CD14-positive monocyte (primary cell): ENCODE data around the gene CENPQ. TPM values are rescaled to one million over a fixed set of nuclear protein-coding genes. Genes with fewer than 3 reads are reported as not detected.

Source experiments
- DNase-seq, 3 donors: peaks; one replicate each; pipeline ENCODE4 v3.0.0-alpha.2; 2011 to 2022
- H2AFZ ChIP-seq: 2 replicates; pipeline ENCODE4 v1.6.0; 2012; ENCODE audit warnings: mild to moderate bottlenecking, low read depth, low read length, inconsistent platforms; ENCODE audit not compliant: insufficient read depth, poor library complexity, severe bottlenecking
- H3K27ac ChIP-seq, 2 donors: 1 replicate in 1 of 2; 2 replicates in 1 of 2; pipeline ENCODE4 v1.5.1; 2012 to 2013; ENCODE audit warnings: low read length in 2 of 2, control low read depth in 1 of 2, inconsistent platforms in 1 of 2, low read depth in 1 of 2, mild to moderate bottlenecking in 1 of 2
- H3K27me3 ChIP-seq, 2 donors: one replicate each; pipeline versions ENCODE4 v1.6.0 to v1.6.1; 2011 to 2013; ENCODE audit warnings: low read length in 2 of 2; ENCODE audit not compliant: control insufficient read depth in 2 of 2, insufficient read depth in 2 of 2
- H3K36me3 ChIP-seq, 2 donors: replicated peaks in 1 of 2; 1 replicate in 1 of 2; 2 replicates in 1 of 2; pipeline versions ENCODE4 v1.5.1 to v1.6.1; 2012 to 2013; ENCODE audit warnings: low read length in 2 of 2, control low read depth in 1 of 2, inconsistent platforms in 1 of 2, mild to moderate bottlenecking in 1 of 2; ENCODE audit not compliant: insufficient read depth in 2 of 2, control insufficient read depth in 1 of 2
- H3K4me1 ChIP-seq, 2 donors: 1 replicate in 1 of 2; 2 replicates in 1 of 2; pipeline versions ENCODE4 v1.5.1 to v1.6.1; 2012 to 2013; ENCODE audit warnings: low read length in 2 of 2, control low read depth in 1 of 2, inconsistent platforms in 1 of 2, mild to moderate bottlenecking in 1 of 2, moderate library complexity in 1 of 2; ENCODE audit not compliant: insufficient read depth in 2 of 2, control insufficient read depth in 1 of 2
- H3K4me2 ChIP-seq: replicated peaks from 2 replicates; pipeline ENCODE3; 2012; ENCODE audit warnings: low read length, moderate library complexity, mild to moderate bottlenecking; ENCODE audit not compliant: poor library complexity, severe bottlenecking; ENCODE audit errors: extremely low read depth
- H3K4me3 ChIP-seq, 3 experiments: fragments of 200-600 bp in 1 of 3; sonication (generic) in 1 of 3; replicated peaks in 1 of 3; 1 replicate in 2 of 3; 2 replicates in 1 of 3; pipeline ENCODE4 v1.5.1; 2011 to 2013; ENCODE audit warnings: low read length in 3 of 3, mild to moderate bottlenecking in 3 of 3, control low read depth in 2 of 3, low read depth in 2 of 3, inconsistent platforms in 1 of 3, moderate library complexity in 1 of 3
- H3K79me2 ChIP-seq: 2 replicates; pipeline ENCODE4 v1.6.0; 2012; ENCODE audit warnings: mild to moderate bottlenecking, control low read depth, inconsistent platforms, low read length, moderate library complexity; ENCODE audit not compliant: insufficient read depth
- H3K9ac ChIP-seq: 2 replicates; pipeline ENCODE4 v1.6.0; 2017; ENCODE audit warnings: low read length, mild to moderate bottlenecking; ENCODE audit not compliant: insufficient read depth, poor library complexity, severe bottlenecking
- H3K9me3 ChIP-seq, 2 donors: replicated peaks in 1 of 2; 1 replicate in 1 of 2; 2 replicates in 1 of 2; pipeline versions ENCODE4 v1.5.1 to v1.6.1; 2012 to 2013; ENCODE audit warnings: low read length in 2 of 2, control low read depth in 1 of 2; ENCODE audit not compliant: control insufficient read depth in 1 of 2, insufficient read depth in 1 of 2
- H4K20me1 ChIP-seq: 2 replicates; pipeline ENCODE4 v1.6.0; 2012; ENCODE audit warnings: mild to moderate bottlenecking, low read length, control low read depth, moderate library complexity; ENCODE audit not compliant: insufficient read depth
- H3K27ac Mint-ChIP-seq, 7 donors: one replicate each; pipeline ENCODE4 v1.8.0; 2020; ENCODE audit warnings: mild to moderate bottlenecking in 7 of 7, mixed read lengths in 7 of 7, moderate library complexity in 6 of 7, inconsistent platforms in 2 of 7
- H3K27me3 Mint-ChIP-seq, 3 donors: one replicate each; pipeline ENCODE4 v1.8.0; 2021 to 2022; ENCODE audit warnings: low read depth in 3 of 3, mild to moderate bottlenecking in 3 of 3, mixed read lengths in 3 of 3, moderate library complexity in 3 of 3, inconsistent platforms in 1 of 3
- H3K36me3 Mint-ChIP-seq, 2 donors: one replicate each; pipeline ENCODE4 v1.8.0; 2020; ENCODE audit warnings: mixed read lengths in 2 of 2, inconsistent platforms in 1 of 2, mild to moderate bottlenecking in 1 of 2
- H3K4me1 Mint-ChIP-seq: one replicate; pipeline ENCODE4 v1.8.0; 2020; ENCODE audit warnings: mild to moderate bottlenecking, mixed read lengths
- H3K4me3 Mint-ChIP-seq, 2 donors: one replicate each; pipeline ENCODE4 v1.8.0; 2020; ENCODE audit warnings: mild to moderate bottlenecking in 2 of 2, mixed read lengths in 2 of 2, moderate library complexity in 1 of 2
- H3K9me3 Mint-ChIP-seq, 7 donors: one replicate each; pipeline ENCODE4 v1.8.0; 2020 to 2022; ENCODE audit warnings: mixed read lengths in 7 of 7, mild to moderate bottlenecking in 6 of 7, moderate library complexity in 6 of 7, inconsistent platforms in 2 of 7
- WGBS: methylation state at CpG from one replicate; pipeline ENCODE4 v1.1.5; 2013; ENCODE audit warnings: missing lambda C conversion rate; ENCODE audit not compliant: insufficient coverage; 5-methylcytosine and 5-hydroxymethylcytosine counted together
- intact Hi-C, 2 donors: fragments of 100-400 bp; cut with micrococcal nuclease; formaldehyde crosslinking; loops; one replicate each; pipeline versions ENCODE4 v1.15.0 to v1.15.1; 2023
- polyA plus RNA-seq, 3 donors: library from polyadenylated mRNA; depleted of rRNA in 1 of 3; unstranded in 2 of 3; stranded (reverse) in 1 of 3; fragments of 300-500 nt in 2 of 3; fragments of >200 nt in 1 of 3; fragmentation: Illumina TruSeq in 2 of 3; gene quantifications; 1 replicate in 2 of 3; 2 replicates in 1 of 3; pipeline ENCODE4 v1.2.3, GENCODE V29; 2012 to 2021
- TF ChIP-seq, protein P1 (sequence below): fragments of 200-600 bp; IDR thresholded peaks from one replicate; pipeline ENCODE4 v1.8.0; 2022; ENCODE audit warnings: antibody characterized with exemption, mild to moderate bottlenecking

CENPQ gene
- polyA plus RNA-seq, 3 donors: 0.87 to 3.3 (median 3.0) TPM

DNA sequence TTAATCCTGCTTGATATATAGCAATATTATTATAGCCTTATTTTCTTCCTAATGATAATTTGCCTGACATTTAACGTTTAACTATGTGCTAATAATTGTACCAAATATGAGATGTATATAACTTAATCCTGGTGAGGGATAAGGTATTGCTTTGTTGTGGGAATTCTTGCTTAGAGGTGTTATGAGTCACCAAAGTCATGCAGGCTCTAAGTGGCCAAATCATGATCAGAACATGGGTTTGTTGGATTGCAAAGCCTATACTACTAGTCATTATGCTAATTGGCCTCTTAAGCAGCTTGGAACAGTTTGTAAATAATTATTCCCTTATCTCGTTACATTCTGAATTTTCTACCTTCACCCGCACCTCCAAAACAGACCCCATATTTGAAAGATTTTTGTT is 65.4 kb downstream of the CENPQ start:
- H3K9ac ChIP-seq: no peak overlapping the region
- Mint-ChIP-seq H3K4me3 (no peak overlapping the region), H3K4me1 (peaks cover 2% of the 10 kb centered on the region), H3K27me3 (peaks cover 1 to 4% (median 2%) of the 10 kb centered on the region in 3 donors), H3K9me3 (no peaks in the 10 kb centered on the region), H3K36me3 (no peaks in the 10 kb centered on the region), H3K27ac (no peak overlapping the region)
- H3K4me2 ChIP-seq: no peak overlapping the region
- H2AFZ ChIP-seq: no peak overlapping the region
- TF ChIP-seq, protein P1, sequence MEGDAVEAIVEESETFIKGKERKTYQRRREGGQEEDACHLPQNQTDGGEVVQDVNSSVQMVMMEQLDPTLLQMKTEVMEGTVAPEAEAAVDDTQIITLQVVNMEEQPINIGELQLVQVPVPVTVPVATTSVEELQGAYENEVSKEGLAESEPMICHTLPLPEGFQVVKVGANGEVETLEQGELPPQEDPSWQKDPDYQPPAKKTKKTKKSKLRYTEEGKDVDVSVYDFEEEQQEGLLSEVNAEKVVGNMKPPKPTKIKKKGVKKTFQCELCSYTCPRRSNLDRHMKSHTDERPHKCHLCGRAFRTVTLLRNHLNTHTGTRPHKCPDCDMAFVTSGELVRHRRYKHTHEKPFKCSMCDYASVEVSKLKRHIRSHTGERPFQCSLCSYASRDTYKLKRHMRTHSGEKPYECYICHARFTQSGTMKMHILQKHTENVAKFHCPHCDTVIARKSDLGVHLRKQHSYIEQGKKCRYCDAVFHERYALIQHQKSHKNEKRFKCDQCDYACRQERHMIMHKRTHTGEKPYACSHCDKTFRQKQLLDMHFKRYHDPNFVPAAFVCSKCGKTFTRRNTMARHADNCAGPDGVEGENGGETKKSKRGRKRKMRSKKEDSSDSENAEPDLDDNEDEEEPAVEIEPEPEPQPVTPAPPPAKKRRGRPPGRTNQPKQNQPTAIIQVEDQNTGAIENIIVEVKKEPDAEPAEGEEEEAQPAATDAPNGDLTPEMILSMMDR: no peak
- H3K36me3 ChIP-seq: no peaks in the 10 kb centered on the region
- H3K79me2 ChIP-seq: no peaks in the 10 kb centered on the region
- H3K9me3 ChIP-seq: no peaks in the 10 kb centered on the region
- intact Hi-C loops: no loop called here
- DNase-seq: no peak
- no CpG with 5 or more reads among the region's 3 CpGs for WGBS
- H3K27me3 ChIP-seq: no peaks in the 10 kb centered on the region
- H3K4me1 ChIP-seq: no peaks in the 10 kb centered on the region
- no peaks in the 10 kb centered on the region for H4K20me1 ChIP-seq
- H3K27ac ChIP-seq: no peak overlapping the region
- no peak overlapping the region for H3K4me3 ChIP-seq

DNA sequence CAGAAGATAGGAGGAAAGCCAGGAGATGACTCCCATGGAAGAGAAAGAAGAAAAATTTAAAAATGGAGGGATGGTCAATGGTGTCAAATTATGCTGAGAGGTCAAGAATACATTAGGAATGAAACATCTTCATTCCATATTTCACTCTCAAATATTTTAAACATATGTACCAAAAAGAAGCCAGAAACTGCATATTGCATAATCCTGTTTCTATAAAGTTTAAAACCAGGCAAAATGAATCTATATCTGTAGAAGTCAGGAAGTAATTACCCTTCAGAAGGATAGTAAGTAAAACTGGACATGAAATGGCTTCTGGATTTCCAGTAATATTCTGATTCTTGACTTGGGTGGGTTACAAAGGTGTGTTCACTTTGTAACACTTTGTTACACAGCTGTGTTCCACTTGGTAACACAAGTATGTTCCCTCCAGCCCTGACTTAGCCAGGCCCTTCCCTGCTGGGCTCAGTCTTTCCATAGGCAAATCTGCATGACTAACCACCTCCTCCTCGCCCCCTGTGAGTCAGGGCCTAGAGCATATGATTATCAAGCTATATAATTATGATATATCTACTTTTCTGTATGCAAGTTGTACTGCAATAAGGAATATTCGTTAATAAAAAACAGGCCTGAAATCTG is 67.1 kb downstream of the CENPQ start:
- H3K4me1 ChIP-seq: no peaks in the 10 kb centered on the region
- TF ChIP-seq, protein P1: no peak
- no peaks in the 10 kb centered on the region for H3K9me3 ChIP-seq
- Mint-ChIP-seq H3K36me3 (no peaks in the 10 kb centered on the region), H3K4me1 (peaks cover 2% of the 10 kb centered on the region), H3K9me3 (no peaks in the 10 kb centered on the region), H3K4me3 (no peak overlapping the region), H3K27me3 (peaks cover 1 to 6% (median 2%) of the 10 kb centered on the region in 3 donors), H3K27ac (no peak overlapping the region)
- no peak overlapping the region for H3K4me3 ChIP-seq
- intact Hi-C loops: loop anchor here in 1 of 2 donors (5.0 kb wide), 1 partner anchor 322 kb away; no protein-coding TSS in a partner anchor
- H3K36me3 ChIP-seq: no peaks in the 10 kb centered on the region
- H3K4me2 ChIP-seq: no peak overlapping the region
- no peaks in the 10 kb centered on the region for H3K27me3 ChIP-seq
- no peaks in the 10 kb centered on the region for H4K20me1 ChIP-seq
- DNase-seq: no peak
- no peak overlapping the region for H2AFZ ChIP-seq
- no CpG with 5 or more reads among the region's 2 CpGs for WGBS
- no peak overlapping the region for H3K27ac ChIP-seq
- no peaks in the 10 kb centered on the region for H3K79me2 ChIP-seq
- H3K9ac ChIP-seq: no peak overlapping the region
